Fibroblast of lung (primary cell): ENCODE results near the gene ANKS1B. TPM values are rescaled to one million over a fixed set of nuclear protein-coding genes. Genes with fewer than 3 reads are reported as not detected.

ENCODE experiments used
- DNase-seq, 2 donors: peaks; one replicate each; pipeline versions ENCODE4 v3.0.0 to v3.0.0-alpha.2; 2010; ENCODE audit warnings: low read depth in 2 of 2
- H2AFZ ChIP-seq: 2 replicates; pipeline ENCODE4 v1.5.1; 2012; ENCODE audit warnings: low read length, control low read depth, inconsistent platforms
- H3K27ac ChIP-seq: 2 replicates; pipeline ENCODE4 v1.5.1; 2011; ENCODE audit warnings: low read length, control low read depth; ENCODE audit not compliant: insufficient read depth
- H3K27me3 ChIP-seq: 2 replicates; pipeline ENCODE4 v1.5.1; 2011; ENCODE audit warnings: mild to moderate bottlenecking, low read length; ENCODE audit not compliant: control insufficient read depth, insufficient read depth
- H3K36me3 ChIP-seq: 2 replicates; pipeline ENCODE4 v1.5.1; 2011; ENCODE audit warnings: low read length; ENCODE audit not compliant: control insufficient read depth, insufficient read depth
- H3K4me1 ChIP-seq: 2 replicates; pipeline ENCODE4 v1.5.1; 2011; ENCODE audit warnings: low read length; ENCODE audit not compliant: control insufficient read depth, insufficient read depth; ENCODE audit errors: extremely low read depth
- H3K4me2 ChIP-seq: 2 replicates; pipeline ENCODE4 v1.5.1; 2011; ENCODE audit warnings: low read length, control low read depth; ENCODE audit not compliant: insufficient read depth; ENCODE audit errors: extremely low read depth
- H3K4me3 ChIP-seq, 4 experiments: fragments of 200-600 bp in 1 of 4; sonication (generic) in 1 of 4; replicated peaks in 1 of 4; 2 replicates each; pipeline ENCODE4 v1.5.1; 2011 to 2016; ENCODE audit warnings: low read length in 4 of 4, low read depth in 3 of 4, mild to moderate bottlenecking in 3 of 4, control low read depth in 2 of 4, inconsistent platforms in 1 of 4, mixed read lengths in 1 of 4; ENCODE audit not compliant: insufficient read depth in 1 of 4; ENCODE audit errors: control extremely low read depth in 1 of 4
- H3K79me2 ChIP-seq: 2 replicates; pipeline ENCODE4 v1.5.1; 2012; ENCODE audit warnings: mild to moderate bottlenecking, low read length, inconsistent platforms; ENCODE audit not compliant: control insufficient read depth, insufficient read depth
- H3K9ac ChIP-seq: 2 replicates; pipeline ENCODE4 v1.5.1; 2011; ENCODE audit warnings: mild to moderate bottlenecking, low read length, control low read depth; ENCODE audit not compliant: insufficient read depth
- H3K9me3 ChIP-seq: 2 replicates; pipeline ENCODE4 v1.5.1; 2012; ENCODE audit warnings: low read depth, low read length; ENCODE audit not compliant: control insufficient read depth, insufficient read depth
- H4K20me1 ChIP-seq: 2 replicates; pipeline ENCODE4 v1.5.1; 2011; ENCODE audit warnings: low read length; ENCODE audit not compliant: control insufficient read depth, insufficient read depth; ENCODE audit errors: extremely low read depth
- CTCF ChIP-seq, 2 donors: IDR thresholded peaks in 1 of 2; conservative IDR thresholded peaks in 1 of 2; 1 replicate in 1 of 2; 2 replicates in 1 of 2; pipeline ENCODE4 v1.5.1; 2011 to 2012; ENCODE audit warnings: low read length in 2 of 2, control low read depth in 1 of 2, inconsistent platforms in 1 of 2, low read depth in 1 of 2, mild to moderate bottlenecking in 1 of 2
- EZH2 ChIP-seq: IDR thresholded peaks from 2 replicates; pipeline ENCODE4 v1.5.1; 2012; ENCODE audit warnings: low read length, control low read depth, mild to moderate bottlenecking; ENCODE audit errors: missing control alignments
- polyA plus RNA-seq, 2 donors: library from polyadenylated mRNA; depleted of rRNA in 1 of 2; stranded (reverse) in 1 of 2; unstranded in 1 of 2; fragments of >200 nt; gene quantifications; 2 replicates each; pipeline ENCODE4 v1.2.1, GENCODE V29; 2011 to 2012; ENCODE audit warnings: missing spikeins in 1 of 2
- total RNA-seq: library from RNA; depleted of rRNA; stranded (reverse); fragments of >200 nt; gene quantifications from 2 replicates; pipeline ENCODE4 v1.2.1, GENCODE V29; 2014

The ANKS1B gene
- total and polyA plus RNA-seq, 2 donors (not counting 1 experiment from before 2014, with no cell fraction given), result 0.11 to 0.83 TPM

GRCh38 chr12:98830657-98831056 lies 1154.1 kb downstream of the ANKS1B start:
- Histone ChIP-seq H3K27me3 (no peaks in the 10 kb centered on the region), H3K4me2 (no peak overlapping the region), H3K27ac (no peak overlapping the region), H4K20me1 (no peaks in the 10 kb centered on the region), H3K9ac (no peak overlapping the region), H3K4me3 (no peak overlapping the region), H3K36me3 (no peaks in the 10 kb centered on the region), H2AFZ (no peak overlapping the region), H3K79me2 (no peaks in the 10 kb centered on the region), H3K9me3 (no peaks in the 10 kb centered on the region), H3K4me1 (no peaks in the 10 kb centered on the region)
- TF ChIP-seq CTCF (conservative IDR thresholded peaks at IDR 0.05 in 1 of 2, IDR thresholded peaks at IDR 0.05 in 1 of 2; ENCODE audit: low read depth in 1 of 2, low read length in 2 of 2) (no peak), EZH2 (no peak)
- no peak for DNase-seq

GRCh38 chr12:98828802-98829600 lies 1155.7 kb downstream of the ANKS1B start:
- Histone ChIP-seq H3K9me3 (no peaks in the 10 kb centered on the region), H3K4me3 (no peak overlapping the region), H3K4me1 (no peaks in the 10 kb centered on the region), H3K9ac (no peak overlapping the region), H3K27me3 (no peaks in the 10 kb centered on the region), H3K79me2 (no peaks in the 10 kb centered on the region), H4K20me1 (no peaks in the 10 kb centered on the region), H3K36me3 (no peaks in the 10 kb centered on the region), H2AFZ (no peak overlapping the region), H3K4me2 (no peak overlapping the region), H3K27ac (no peak overlapping the region)
- TF ChIP-seq CTCF (conservative IDR thresholded peaks at IDR 0.05 in 1 of 2, IDR thresholded peaks at IDR 0.05 in 1 of 2; ENCODE audit: low read depth in 1 of 2, low read length in 2 of 2), result no peak
- DNase-seq, result peak in 1 of 2 donors; percentile 22

GRCh38 chr12:98823012-98823411 lies 1161.7 kb downstream of the ANKS1B start:
- H3K4me2 ChIP-seq, result no peak overlapping the region
- H4K20me1 ChIP-seq, result no peaks in the 10 kb centered on the region
- H3K79me2 ChIP-seq, result no peaks in the 10 kb centered on the region
- DNase-seq, result no peak
- no peaks in the 10 kb centered on the region for H3K9me3 ChIP-seq
- no peaks in the 10 kb centered on the region for H3K27me3 ChIP-seq
- no peak overlapping the region for H3K27ac ChIP-seq
- H3K9ac ChIP-seq, result no peak overlapping the region
- H3K4me1 ChIP-seq, result no peaks in the 10 kb centered on the region
- TF ChIP-seq CTCF (conservative IDR thresholded peaks at IDR 0.05 in 1 of 2, IDR thresholded peaks at IDR 0.05 in 1 of 2; ENCODE audit: low read depth in 1 of 2, low read length in 2 of 2) (no peak), EZH2 (no peak)
- H3K4me3 ChIP-seq, result no peak overlapping the region
- H3K36me3 ChIP-seq, result no peaks in the 10 kb centered on the region
- H2AFZ ChIP-seq, result no peak overlapping the region
